HepG2 (cell line): Measurements from ENCODE around the gene TCAP. TPM values are rescaled to one million over a fixed set of nuclear protein-coding genes. Genes with fewer than 3 reads are reported as not detected.

Experiments
- ATAC-seq: fragments of 200-7000 bp; cut with Tn5 transposase; 3 replicates; pipeline ENCODE4 v1.9.1; 2020; ENCODE audit warnings: mild to moderate bottlenecking, moderate library complexity
- BruUV-seq: library from RNA; stranded (reverse); fragments of 400-500 nt; replicated peaks from 2 replicates; lab custom pipeline; 2021; lab: Mats Ljungman, UMichigan
- CTCF ChIA-PET: fragments of 300-600 bp; formaldehyde crosslinking; extraction: SDS; loops from one replicate; lab custom pipeline; 2021; ENCODE audit warnings: low total read pairs, inconsistent platforms, low intra/inter-chr PET ratio; lab: Yijun Ruan, JAX
- POLR2A ChIA-PET: fragments of 350-600 bp; sonication (Branson Sonifier 250); formaldehyde crosslinking; loops from one replicate; lab custom pipeline; 2020; ENCODE audit warnings: antibody characterized with exemption, inconsistent platforms; lab: Yijun Ruan, JAX
- DNase-seq: peaks from one replicate; pipeline ENCODE4 v3.0.0-alpha.2; 2015; ENCODE audit warnings: low spot score
- FAIRE-seq: peaks from 3 replicates; lab custom pipeline; 2011; peaks lifted over from hg19 to GRCh38; lab: Jason Lieb, UNC
- H2AFZ ChIP-seq: one replicate; pipeline ENCODE4 v1.6.1; 2011; ENCODE audit warnings: low read length, inconsistent platforms
- H3K27ac ChIP-seq: fragments of 300-600 bp; 3 replicates; pipeline ENCODE4 v1.8.0; 2011; ENCODE audit warnings: mixed run types, mild to moderate bottlenecking, mixed read lengths, low read length, inconsistent platforms; ENCODE audit not compliant: insufficient read depth; ENCODE audit errors: extremely low read length
- H3K27me3 ChIP-seq, 2 experiments: fragments of 200-600 bp in 1 of 2; 2 replicates in 1 of 2; 3 replicates in 1 of 2; pipeline versions ENCODE4 v1.6.0 to v1.8.0; 2011; ENCODE audit warnings: low read length in 2 of 2, mild to moderate bottlenecking in 2 of 2, moderate library complexity in 2 of 2, inconsistent platforms in 1 of 2; ENCODE audit not compliant: insufficient read depth in 2 of 2, control insufficient read depth in 1 of 2
- H3K36me3 ChIP-seq, 2 experiments: fragments of 200-600 bp in 1 of 2; replicated peaks in 1 of 2; 2 replicates in 1 of 2; 3 replicates in 1 of 2; pipeline versions ENCODE4 v1.5.1 to v1.8.0; 2011; ENCODE audit warnings: low read length in 2 of 2, inconsistent platforms in 1 of 2; ENCODE audit not compliant: insufficient read depth in 2 of 2, control insufficient read depth in 1 of 2
- H3K4me1 ChIP-seq: 2 replicates; pipeline ENCODE4 v1.5.1; 2012; ENCODE audit warnings: low read length, inconsistent platforms; ENCODE audit not compliant: insufficient read depth
- H3K4me2 ChIP-seq: 2 replicates; pipeline ENCODE4 v1.6.0; 2011; ENCODE audit warnings: low read depth, low read length, inconsistent platforms
- H3K4me3 ChIP-seq, 3 experiments: fragments of 200-600 bp in 1 of 3; sonication (generic), shearing (Covaris generic) in 1 of 3; replicated peaks in 1 of 3; 2 replicates each; pipeline ENCODE4 v1.5.1; 2011 to 2016; ENCODE audit warnings: low read length in 3 of 3, inconsistent platforms in 2 of 3, low read depth in 2 of 3, mild to moderate bottlenecking in 2 of 3, control low read depth in 1 of 3, mixed read lengths in 1 of 3; ENCODE audit not compliant: insufficient read depth in 1 of 3
- H3K79me2 ChIP-seq: one replicate; pipeline ENCODE4 v1.6.1; 2011; ENCODE audit warnings: low read length, inconsistent platforms; ENCODE audit not compliant: insufficient read depth
- H3K9ac ChIP-seq: 2 replicates; pipeline ENCODE4 v1.6.0; 2011; ENCODE audit warnings: mild to moderate bottlenecking, low read depth, low read length, inconsistent platforms; ENCODE audit not compliant: insufficient read depth
- H3K9me3 ChIP-seq: 2 replicates; pipeline ENCODE4 v1.5.1; 2012; ENCODE audit warnings: mild to moderate bottlenecking, low read length
- H4K20me1 ChIP-seq: 2 replicates; pipeline ENCODE4 v1.6.0; 2011; ENCODE audit warnings: inconsistent platforms, mild to moderate bottlenecking, low read length, moderate library complexity; ENCODE audit not compliant: insufficient read depth
- HNRNPL ChIP-seq: fragments of 200-400 bp; formaldehyde crosslinking; IDR thresholded peaks from 2 replicates; pipeline ENCODE4 v1.6.1; 2017; ENCODE audit warnings: mild to moderate bottlenecking, low read depth, low read length
- SIN3A ChIP-seq: IDR thresholded peaks from 2 replicates; pipeline ENCODE4 v1.6.1; 2011; ENCODE audit warnings: low read depth, mild to moderate bottlenecking, control low read depth, low read length, borderline replicate concordance
- TBX3 ChIP-seq: fragments of 450-650 bp; IDR thresholded peaks from 2 replicates; pipeline ENCODE4 v1.6.1; 2017; ENCODE audit warnings: antibody characterized with exemption, mild to moderate bottlenecking, inconsistent platforms, borderline replicate concordance
- ZNF260 ChIP-seq: sonication (generic); formaldehyde crosslinking; IDR thresholded peaks from 2 replicates; pipeline ENCODE4 v1.4.0; 2020; ENCODE audit warnings: missing genetic modification reagents, low read depth, mild to moderate bottlenecking, borderline replicate concordance
- ZNF430 ChIP-seq: sonication (generic); formaldehyde crosslinking; IDR thresholded peaks from 2 replicates; pipeline ENCODE4 v1.9.0; 2021; ENCODE audit warnings: mild to moderate bottlenecking, missing genetic modification reagents
- ZNF777 ChIP-seq: sonication (generic); formaldehyde crosslinking; IDR thresholded peaks from 2 replicates; pipeline ENCODE4 v1.4.0; 2020; ENCODE audit warnings: missing genetic modification reagents
- WGBS: methylation state at CpG from one replicate; pipeline ENCODE4 v1.1.6; 2017; ENCODE audit warnings: low lambda C conversion rate; 5-methylcytosine and 5-hydroxymethylcytosine counted together
- in situ Hi-C: cut with HindIII; loops from 2 replicates; pipeline ENCODE4 v1.10.0; 2017; ENCODE audit warnings: low pct_unique_long_range_greater_than_20kb; ENCODE audit not compliant: extremely low pct_ligation_motif_present
- intact Hi-C: fragments of 100-400 bp; cut with micrococcal nuclease; formaldehyde crosslinking; loops from one replicate; pipeline ENCODE4 v1.10.0; 2022; ENCODE audit not compliant: unreplicated experiment
- polyA plus RNA-seq, 8 experiments: library from polyadenylated mRNA; depleted of rRNA in 3 of 8; stranded (reverse) in 7 of 8; unstranded in 1 of 8; fragments of >200 nt; fragmentation: Illumina TruSeq in 4 of 8; extraction: Trizol in 4 of 8; gene quantifications; 2 replicates each; pipeline versions ENCODE4 v1.2.1 to v1.2.3, GENCODE V29; 2011 to 2016; ENCODE audit warnings: low read depth in 4 of 8, missing spikeins in 1 of 8, mixed read lengths in 1 of 8; ENCODE audit not compliant: insufficient read depth in 1 of 8
- total RNA-seq, 5 experiments: library from RNA; depleted of rRNA; stranded (reverse); fragments of >200 nt; fragmentation: Illumina TruSeq; extraction: Trizol; gene quantifications; 2 replicates each; pipeline ENCODE4 v1.2.3, GENCODE V29; 2016; ENCODE audit warnings: low read depth in 1 of 5
- TF ChIP-seq, protein P1 (sequence below): sonication (generic); formaldehyde crosslinking; IDR thresholded peaks from 2 replicates; pipeline ENCODE4 v1.9.0; 2022; ENCODE audit warnings: missing genetic modification reagents, mild to moderate bottlenecking, borderline replicate concordance

The TCAP gene
- total and polyA plus RNA-seq, 2 of the 13 experiments (the other 11 are each of a cell fraction or from before 2014, with no cell fraction given): 0.24 to 0.65 TPM

DNA sequence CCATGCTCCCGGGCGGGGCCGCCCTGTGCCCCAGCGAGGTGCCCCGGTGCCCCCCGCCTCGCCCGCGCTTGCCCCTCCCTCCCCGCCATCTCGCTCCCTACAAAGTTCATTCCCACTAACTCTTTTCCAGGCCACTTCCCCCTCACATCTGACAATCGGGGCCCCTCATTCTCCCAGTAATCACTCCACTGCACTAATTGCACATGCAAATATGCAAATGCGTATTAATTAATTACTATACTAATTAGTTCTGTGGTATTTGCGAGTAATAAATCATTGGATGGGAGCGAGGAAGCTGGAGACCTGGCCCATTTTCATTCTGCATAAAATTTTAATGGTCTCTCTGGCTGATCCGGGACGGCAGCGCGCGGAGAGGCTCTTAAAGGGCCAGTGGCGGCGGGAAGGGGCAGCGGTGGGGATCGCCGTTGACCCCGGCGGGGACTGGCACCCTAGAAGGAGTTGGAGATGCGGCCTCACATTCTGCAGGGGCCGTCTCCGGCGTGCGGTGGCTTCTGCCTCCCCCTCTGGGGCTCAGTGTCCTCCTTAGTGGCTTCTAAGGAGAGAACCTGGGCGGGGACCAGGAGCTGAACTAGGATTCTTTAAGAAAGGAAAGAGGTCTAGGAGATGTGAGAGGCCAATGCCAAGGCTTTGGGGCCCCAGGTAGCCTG is 46.8 kb upstream of the TCAP start:
- H3K27ac ChIP-seq: no peak overlapping the region
- in situ Hi-C loops: no loop called here

More for the DNA sequence above, 46.8 kb upstream of the TCAP start:
- H3K4me1 ChIP-seq: peaks cover 29% of the 10 kb centered on the region
- DNase-seq (no peak), FAIRE-seq (no peak), ATAC-seq (no peak)
- no peaks in the 10 kb centered on the region for H4K20me1 ChIP-seq
- intact Hi-C loops: no loop called here
- no TSS peak for BruUV-seq
- no peaks in the 10 kb centered on the region for H3K36me3 ChIP-seq
- H3K4me3 ChIP-seq: peak overlapping the region; percentile 57 to 70 (median 65)
- ChIA-PET POLR2A (interaction anchor here (1.1 to 1.7 kb wide), 5 partner anchors 19 to 287 kb away, joined by 3 to 5 read pairs (median 5); no protein-coding TSS in a partner anchor), CTCF (no interaction called here)
- H2AFZ ChIP-seq: no peak overlapping the region
- WGBS: 4% methylated on average over 22 of the region's 33 CpGs
- H3K9me3 ChIP-seq: no peaks in the 10 kb centered on the region
- H3K27me3 ChIP-seq: peaks cover 8 to 55% of the 10 kb centered on the region in 2 experiments
- H3K4me2 ChIP-seq: peak overlapping the region; percentile 92
- TF ChIP-seq TBX3: peak; percentile 43; the same call in 1 of the 2 replicates
- TF ChIP-seq HNRNPL: peak; percentile 11; the same call in 1 of the 2 replicates
- TF ChIP-seq, protein P1, sequence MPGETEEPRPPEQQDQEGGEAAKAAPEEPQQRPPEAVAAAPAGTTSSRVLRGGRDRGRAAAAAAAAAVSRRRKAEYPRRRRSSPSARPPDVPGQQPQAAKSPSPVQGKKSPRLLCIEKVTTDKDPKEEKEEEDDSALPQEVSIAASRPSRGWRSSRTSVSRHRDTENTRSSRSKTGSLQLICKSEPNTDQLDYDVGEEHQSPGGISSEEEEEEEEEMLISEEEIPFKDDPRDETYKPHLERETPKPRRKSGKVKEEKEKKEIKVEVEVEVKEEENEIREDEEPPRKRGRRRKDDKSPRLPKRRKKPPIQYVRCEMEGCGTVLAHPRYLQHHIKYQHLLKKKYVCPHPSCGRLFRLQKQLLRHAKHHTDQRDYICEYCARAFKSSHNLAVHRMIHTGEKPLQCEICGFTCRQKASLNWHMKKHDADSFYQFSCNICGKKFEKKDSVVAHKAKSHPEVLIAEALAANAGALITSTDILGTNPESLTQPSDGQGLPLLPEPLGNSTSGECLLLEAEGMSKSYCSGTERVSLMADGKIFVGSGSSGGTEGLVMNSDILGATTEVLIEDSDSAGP (CRISPR knock-in tag): peak; percentile 99
- TF ChIP-seq ZNF777 (CRISPR knock-in tag): 0 out of 2 replicates have a peak, but pooled peaks have one; percentile 3
- no peak for TF ChIP-seq SIN3A
- no peak for TF ChIP-seq ZNF260
- TF ChIP-seq ZNF430 (CRISPR knock-in tag): 0 out of 2 replicates have a peak, but pooled peaks have one; percentile 30
- H3K79me2 ChIP-seq: no peaks in the 10 kb centered on the region
- H3K9ac ChIP-seq: no peak overlapping the region
